ENCODE results near the gene JADE3.

The JADE3 gene

GRCh38 chrX:46953597-46953996 lies 41.4 kb downstream of the JADE3 start:
- TF ChIP-seq CEBPB (IDR thresholded peaks at IDR 0.05) (no peak), TEAD4 (IDR thresholded peaks at IDR 0.05) (no peak), EGR1 (IDR thresholded peaks at IDR 0.05) (no peak)

- TF ChIP-seq REST (IDR thresholded peaks at IDR 0.05; ENCODE audit: low read depth): no peak
- TF ChIP-seq USF1 (IDR thresholded peaks at IDR 0.05): no peak
- no peak for TF ChIP-seq TAF1 (IDR thresholded peaks at IDR 0.05; ENCODE audit: low read depth)
- no peak for TF ChIP-seq TEAD4 (IDR thresholded peaks at IDR 0.05)
- no peak for TF ChIP-seq MAX (IDR thresholded peaks at IDR 0.05)
- TF ChIP-seq EGR1 (IDR thresholded peaks at IDR 0.05): no peak
- TF ChIP-seq CREB1 (IDR thresholded peaks at IDR 0.05; ENCODE audit: low read depth): no peak
- no peak for TF ChIP-seq RAD21 (IDR thresholded peaks at IDR 0.05; ENCODE audit: low read depth)
- no peak for TF ChIP-seq NFIC (IDR thresholded peaks at IDR 0.05)
- TF ChIP-seq CEBPB (IDR thresholded peaks at IDR 0.05): no peak
- TF ChIP-seq TCF12 (IDR thresholded peaks at IDR 0.05; ENCODE audit: low read depth): no peak
- TF ChIP-seq ZBTB7A (IDR thresholded peaks at IDR 0.05; ENCODE audit: low read depth): no peak
- TF ChIP-seq FOXM1 (IDR thresholded peaks at IDR 0.05; ENCODE audit: borderline replicate concordance, low read depth): no peak
- no peak for TF ChIP-seq YY1 (IDR thresholded peaks at IDR 0.05; ENCODE audit: low read depth)
- no peak for TF ChIP-seq EP300 (IDR thresholded peaks at IDR 0.05; ENCODE audit: borderline replicate concordance)
These were observed 42.5 kb downstream of the JADE3 start for GRCh38 chrX:46954716-46955115.

GRCh38 chrX:46957297-46957696 lies 45.1 kb downstream of the JADE3 start:
- 0 out of 2 replicates have a peak, but pooled peaks have one; percentile 16 for TF ChIP-seq USF1 (IDR thresholded peaks at IDR 0.05)
- TF ChIP-seq TEAD4 (IDR thresholded peaks at IDR 0.05): no peak

GRCh38 chrX:46959101-46959500 lies 46.9 kb downstream of the JADE3 start:
- no peak for TF ChIP-seq EGR1 (IDR thresholded peaks at IDR 0.05)
- TF ChIP-seq CREB1 (IDR thresholded peaks at IDR 0.05; ENCODE audit: low read depth): no peak
- no peak for TF ChIP-seq MAX (IDR thresholded peaks at IDR 0.05)
- no peak for TF ChIP-seq TEAD4 (IDR thresholded peaks at IDR 0.05)
- TF ChIP-seq FOXM1 (IDR thresholded peaks at IDR 0.05; ENCODE audit: borderline replicate concordance, low read depth): no peak
- TF ChIP-seq YY1 (IDR thresholded peaks at IDR 0.05; ENCODE audit: low read depth): no peak
- TF ChIP-seq ZBTB7A (IDR thresholded peaks at IDR 0.05; ENCODE audit: low read depth): no peak
- TF ChIP-seq EP300 (IDR thresholded peaks at IDR 0.05; ENCODE audit: borderline replicate concordance): no peak
- TF ChIP-seq CEBPB (IDR thresholded peaks at IDR 0.05): no peak
- TF ChIP-seq TCF12 (IDR thresholded peaks at IDR 0.05; ENCODE audit: low read depth): no peak
- no peak for TF ChIP-seq RAD21 (IDR thresholded peaks at IDR 0.05; ENCODE audit: low read depth)
- TF ChIP-seq REST (IDR thresholded peaks at IDR 0.05; ENCODE audit: low read depth): no peak
- TF ChIP-seq USF1 (IDR thresholded peaks at IDR 0.05): no peak
- no peak for TF ChIP-seq TAF1 (IDR thresholded peaks at IDR 0.05; ENCODE audit: low read depth)
- no peak for TF ChIP-seq NFIC (IDR thresholded peaks at IDR 0.05)

- TF ChIP-seq EP300 (IDR thresholded peaks at IDR 0.05; ENCODE audit: borderline replicate concordance) (no peak), MAX (IDR thresholded peaks at IDR 0.05) (no peak), CEBPB (IDR thresholded peaks at IDR 0.05) (no peak), TCF12 (IDR thresholded peaks at IDR 0.05; ENCODE audit: low read depth) (no peak), TAF1 (IDR thresholded peaks at IDR 0.05; ENCODE audit: low read depth) (no peak), YY1 (IDR thresholded peaks at IDR 0.05; ENCODE audit: low read depth) (no peak)
These were observed 47.9 kb downstream of the JADE3 start for GRCh38 chrX:46959985-46960700.

GRCh38 chrX:46961097-46961496 lies 48.9 kb downstream of the JADE3 start:
- TF ChIP-seq USF1 (IDR thresholded peaks at IDR 0.05) (no peak), ZBTB7A (IDR thresholded peaks at IDR 0.05; ENCODE audit: low read depth) (no peak), CREB1 (IDR thresholded peaks at IDR 0.05; ENCODE audit: low read depth) (no peak), REST (IDR thresholded peaks at IDR 0.05; ENCODE audit: low read depth) (no peak), EP300 (IDR thresholded peaks at IDR 0.05; ENCODE audit: borderline replicate concordance) (no peak), TAF1 (IDR thresholded peaks at IDR 0.05; ENCODE audit: low read depth) (no peak), NFIC (IDR thresholded peaks at IDR 0.05) (no peak), MAX (IDR thresholded peaks at IDR 0.05) (no peak), RAD21 (IDR thresholded peaks at IDR 0.05; ENCODE audit: low read depth) (no peak), EGR1 (IDR thresholded peaks at IDR 0.05) (no peak), YY1 (IDR thresholded peaks at IDR 0.05; ENCODE audit: low read depth) (no peak), FOXM1 (IDR thresholded peaks at IDR 0.05; ENCODE audit: borderline replicate concordance, low read depth) (no peak), TEAD4 (IDR thresholded peaks at IDR 0.05) (no peak), TCF12 (IDR thresholded peaks at IDR 0.05; ENCODE audit: low read depth) (no peak), CEBPB (IDR thresholded peaks at IDR 0.05) (no peak)
